Cardiac muscle cell (in vitro differentiated cells and primary cell): ENCODE results near the gene GRHL3. TPM values are rescaled to one million over a fixed set of nuclear protein-coding genes. Genes with fewer than 3 reads are reported as not detected.
"Not testable (repeated sequence)": the region's sequence is repeated elsewhere in the genome, so short reads cannot be mapped to it uniquely, and the experiment has no call there.

Source experiments
- DNase-seq, 2 donors: peaks; one replicate each; pipeline versions ENCODE4 v3.0.0 to v3.0.0-alpha.2; 2010 to 2017; ENCODE audit warnings: low read depth in 1 of 2, low spot score in 1 of 2
- H3K27ac ChIP-seq: fragments of 200-600 bp; sonication (generic); 2 replicates; pipeline ENCODE4 v1.5.1; 2016
- H3K27me3 ChIP-seq: fragments of 200-600 bp; sonication (generic); 2 replicates; pipeline ENCODE4 v1.6.0; 2016; ENCODE audit warnings: control low read depth
- H3K36me3 ChIP-seq: fragments of 200-600 bp; sonication (generic); 2 replicates; pipeline ENCODE4 v1.5.1; 2016; ENCODE audit warnings: control low read depth
- H3K4me1 ChIP-seq: fragments of 200-600 bp; sonication (generic); 2 replicates; pipeline ENCODE4 v1.8.1; 2017; ENCODE audit warnings: low read depth, mild to moderate bottlenecking, mixed run types
- H3K4me3 ChIP-seq: fragments of 200-600 bp; sonication (generic); 2 replicates; pipeline ENCODE4 v1.5.1; 2016; ENCODE audit warnings: mild to moderate bottlenecking
- H3K9me3 ChIP-seq: fragments of 200-600 bp; sonication (generic); 2 replicates; pipeline ENCODE4 v1.5.1; 2017; ENCODE audit warnings: low read depth, mild to moderate bottlenecking, control low read depth
- polyA plus RNA-seq: library from polyadenylated mRNA; unstranded; fragments of >200 nt; fragmentation: Nextera tagmentation; extraction: Ambion mirVana; gene quantifications from 2 replicates; pipeline ENCODE4 v1.2.1, GENCODE V29; 2016
- total RNA-seq: library from RNA; depleted of rRNA; stranded (reverse); fragments of >200 nt; gene quantifications from 2 replicates; pipeline ENCODE4 v1.2.3, GENCODE V29; 2016
- TF ChIP-seq, protein P1 (sequence below): IDR thresholded peaks from 2 replicates; pipeline ENCODE4 v1.5.1; 2012; ENCODE audit warnings: low read depth, mild to moderate bottlenecking, low read length

GRHL3 gene
- total RNA-seq = 0.54 TPM in 1 of 2 replicates, not detected in the other
- not detected in 2 replicates for polyA plus RNA-seq

GRCh38 chr1:24319312-24319863 lies at the start of gene GRHL3:
GRHL3 (plus strand) TSS chr1:24319357; CDS start chr1:24319552, 195 bp downstream.
- peaks cover 14% of the 10 kb centered on the region for H3K4me1 ChIP-seq
- no peak within 1 kb of the TSS for H3K27ac ChIP-seq
- H3K36me3 ChIP-seq = no peaks in the 10 kb centered on the region
- H3K27me3 ChIP-seq = peaks cover 26% of the 10 kb centered on the region
- no peak within 1 kb of the TSS for H3K4me3 ChIP-seq
- H3K9me3 ChIP-seq = no peaks in the 10 kb centered on the region
- TF ChIP-seq, protein P1, sequence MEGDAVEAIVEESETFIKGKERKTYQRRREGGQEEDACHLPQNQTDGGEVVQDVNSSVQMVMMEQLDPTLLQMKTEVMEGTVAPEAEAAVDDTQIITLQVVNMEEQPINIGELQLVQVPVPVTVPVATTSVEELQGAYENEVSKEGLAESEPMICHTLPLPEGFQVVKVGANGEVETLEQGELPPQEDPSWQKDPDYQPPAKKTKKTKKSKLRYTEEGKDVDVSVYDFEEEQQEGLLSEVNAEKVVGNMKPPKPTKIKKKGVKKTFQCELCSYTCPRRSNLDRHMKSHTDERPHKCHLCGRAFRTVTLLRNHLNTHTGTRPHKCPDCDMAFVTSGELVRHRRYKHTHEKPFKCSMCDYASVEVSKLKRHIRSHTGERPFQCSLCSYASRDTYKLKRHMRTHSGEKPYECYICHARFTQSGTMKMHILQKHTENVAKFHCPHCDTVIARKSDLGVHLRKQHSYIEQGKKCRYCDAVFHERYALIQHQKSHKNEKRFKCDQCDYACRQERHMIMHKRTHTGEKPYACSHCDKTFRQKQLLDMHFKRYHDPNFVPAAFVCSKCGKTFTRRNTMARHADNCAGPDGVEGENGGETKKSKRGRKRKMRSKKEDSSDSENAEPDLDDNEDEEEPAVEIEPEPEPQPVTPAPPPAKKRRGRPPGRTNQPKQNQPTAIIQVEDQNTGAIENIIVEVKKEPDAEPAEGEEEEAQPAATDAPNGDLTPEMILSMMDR = no peak
- DNase-seq = peak in 1 of 2 donors; percentile 27

- H3K9me3 ChIP-seq, DNase-seq, H3K27me3 ChIP-seq, H3K4me3 ChIP-seq, H3K27ac ChIP-seq, H3K36me3 ChIP-seq, H3K4me1 ChIP-seq: not testable (repeated sequence)
Measured at GRCh38 chr1:24274203-24275103, 44.7 kb upstream of the GRHL3 start.

DNA sequence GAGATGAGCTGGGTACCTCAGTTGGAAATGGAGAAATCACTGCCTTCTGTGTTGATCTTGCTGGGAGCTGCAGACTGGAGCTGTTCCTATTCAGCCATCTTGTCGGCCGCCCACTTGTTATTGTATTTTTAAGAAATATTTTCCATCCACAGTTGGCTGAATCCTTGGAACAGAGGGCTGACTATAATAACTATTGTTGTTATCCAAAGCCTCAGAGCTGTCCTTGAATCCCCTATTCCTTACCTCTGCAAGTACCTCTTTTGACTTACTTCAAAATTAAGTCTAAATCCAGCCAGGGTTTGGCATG lies 44.1 kb upstream of the GRHL3 start:
- Histone ChIP-seq H3K27ac (no peak overlapping the region), H3K36me3 (no peaks in the 10 kb centered on the region), H3K4me1 (no peaks in the 10 kb centered on the region), H3K27me3 (no peaks in the 10 kb centered on the region), H3K4me3 (no peak overlapping the region), H3K9me3 (no peaks in the 10 kb centered on the region)
- TF ChIP-seq, protein P1 = no peak
- no peak for DNase-seq

GRCh38 chr1:24275510-24275909 lies 43.6 kb upstream of the GRHL3 start:
- Histone ChIP-seq H3K4me1 (no peaks in the 10 kb centered on the region), H3K36me3 (no peaks in the 10 kb centered on the region), H3K27me3 (no peaks in the 10 kb centered on the region), H3K9me3 (no peaks in the 10 kb centered on the region), H3K4me3 (no peak overlapping the region), H3K27ac (no peak overlapping the region)
- peak in 1 of 2 donors; percentile 83 for DNase-seq
- TF ChIP-seq, protein P1 = no peak

GRCh38 chr1:24276791-24277190 lies 42.4 kb upstream of the GRHL3 start:
- Histone ChIP-seq H3K4me1 (no peaks in the 10 kb centered on the region), H3K4me3 (no peak overlapping the region), H3K27me3 (no peaks in the 10 kb centered on the region), H3K36me3 (no peaks in the 10 kb centered on the region), H3K9me3 (no peaks in the 10 kb centered on the region), H3K27ac (no peak overlapping the region)
- peak in 1 of 2 donors; percentile 46 for DNase-seq
- TF ChIP-seq, protein P1 = no peak
